Stimulated activated CD4-positive, alpha-beta T cell treated with anti-CD3 and anti-CD28 coated beads, Interleukin-12 subunit alpha, Interleukin-12 subunit beta, amount 100 ng/mL, for 4 hours (primary cell): ENCODE measurements around the gene SLC5A1.

ENCODE experiments used
- DNase-seq: peaks from one replicate; pipeline ENCODE4 v3.0.0-alpha.2; 2020

The SLC5A1 gene

DNA sequence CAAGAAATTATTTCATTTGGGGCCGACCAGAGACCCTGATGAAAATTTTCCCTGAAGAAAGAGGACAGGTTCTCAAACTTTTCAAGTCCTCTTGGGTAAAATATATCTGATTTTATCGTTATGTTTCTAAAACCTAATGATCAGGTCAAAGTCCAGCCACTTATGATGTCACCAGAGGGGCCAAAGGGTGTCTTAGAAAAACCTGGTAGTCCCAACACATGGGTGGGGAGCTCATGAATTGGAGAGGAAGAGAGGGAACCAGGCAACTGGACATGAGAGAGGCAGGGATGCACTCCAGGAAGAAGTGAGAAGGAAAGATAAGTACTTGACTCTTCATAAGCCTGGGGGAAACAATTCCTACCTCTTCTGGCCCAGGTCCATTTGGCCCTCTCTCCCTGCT lies 9.2 kb downstream of the SLC5A1 start:
- DNase-seq: no peak

DNA sequence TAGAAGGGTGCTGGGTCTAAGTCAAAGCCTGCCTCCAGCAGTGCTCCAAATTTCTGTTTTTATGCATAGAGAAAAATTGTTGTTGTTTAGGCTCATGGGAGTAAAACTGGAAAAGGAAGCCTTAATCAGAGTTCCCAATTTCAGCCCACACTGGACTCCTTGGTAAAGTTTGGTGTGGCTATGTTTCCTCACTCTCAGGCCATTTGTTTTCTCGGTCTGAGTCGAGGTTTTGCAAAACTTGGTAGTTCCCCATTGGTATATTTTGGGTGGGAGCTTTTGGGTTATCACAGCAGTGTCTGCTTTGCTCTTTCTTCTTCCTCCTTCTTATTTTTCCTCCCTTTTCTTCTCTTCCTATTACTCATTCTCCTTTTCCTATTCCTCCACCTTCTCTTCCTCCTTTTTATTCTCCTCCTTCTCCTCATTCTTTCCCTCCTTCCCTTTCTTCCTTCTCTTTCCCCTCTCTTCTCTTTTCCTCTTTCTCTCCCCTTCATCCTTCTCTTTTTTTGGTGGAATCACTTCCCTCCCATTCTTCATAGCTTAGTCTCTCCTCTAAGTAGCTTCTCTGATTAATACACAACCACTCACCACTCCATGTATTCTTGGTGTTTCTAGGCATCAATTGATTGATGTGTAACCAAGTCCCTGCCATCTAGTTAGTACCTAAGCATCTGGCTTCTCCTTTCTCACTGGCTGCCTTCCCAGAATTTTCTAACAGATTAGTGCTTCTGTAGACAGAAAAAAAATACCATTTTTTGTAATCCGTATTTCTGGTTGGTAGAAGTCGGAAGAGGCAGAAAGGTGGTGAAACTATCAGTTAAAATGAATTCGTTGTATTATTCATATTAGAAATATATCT lies 10.1 kb downstream of the SLC5A1 start:
- DNase-seq: no peak

- no peak for DNase-seq
Observed at GRCh38 chr22:32055069-32055468, 12.0 kb downstream of the SLC5A1 start.

GRCh38 chr22:32058656-32059260 lies 15.7 kb downstream of the SLC5A1 start:
- no peak for DNase-seq

- no peak for DNase-seq
Observed at GRCh38 chr22:32059426-32059825, 16.4 kb downstream of the SLC5A1 start.

- DNase-seq: no peak
Observed at GRCh38 chr22:32063701-32064100, 20.6 kb downstream of the SLC5A1 start.

DNA sequence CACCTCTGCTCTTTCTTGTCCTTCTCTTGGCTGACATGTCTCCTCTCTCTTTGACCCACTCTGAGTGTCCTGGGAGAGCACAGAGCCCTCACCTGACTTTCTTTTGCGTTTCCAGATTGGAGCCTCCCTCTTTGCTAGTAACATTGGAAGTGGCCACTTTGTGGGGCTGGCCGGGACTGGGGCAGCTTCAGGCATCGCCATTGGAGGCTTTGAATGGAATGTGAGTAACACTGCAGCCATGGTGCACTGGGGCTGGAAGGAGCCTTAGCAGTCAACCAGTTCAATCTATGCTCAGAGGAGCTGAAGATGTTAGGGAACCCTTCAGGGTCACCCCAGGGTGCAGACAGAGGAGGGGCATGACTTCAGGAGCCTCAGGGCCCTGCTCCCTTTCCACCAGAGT lies 23.8 kb downstream of the SLC5A1 start:
- no peak for DNase-seq

GRCh38 chr22:32067613-32068012 lies 24.6 kb downstream of the SLC5A1 start:
- DNase-seq: no peak

GRCh38 chr22:32069579-32070372 lies 26.7 kb downstream of the SLC5A1 start:
- DNase-seq: no peak

DNA sequence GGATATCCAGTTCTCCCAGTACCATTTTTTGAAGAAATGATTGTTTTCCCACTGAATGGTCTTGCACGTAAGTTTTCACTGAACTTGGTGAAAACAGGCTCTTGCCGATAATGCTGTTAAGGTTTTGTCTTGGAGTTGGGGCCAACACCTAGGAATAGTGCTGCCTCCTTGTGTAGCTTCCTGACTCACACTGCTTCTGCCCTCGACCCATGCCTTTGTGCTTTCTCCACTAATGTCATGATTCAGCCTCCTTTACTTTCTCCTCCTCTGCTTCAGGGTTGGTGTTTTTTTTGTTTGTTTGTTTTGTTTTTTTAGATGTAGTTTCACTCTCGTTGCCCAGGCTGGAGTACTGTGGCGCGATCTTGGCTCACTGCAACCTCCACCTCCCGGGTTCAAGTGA lies 30.2 kb downstream of the SLC5A1 start:
- DNase-seq: no peak

GRCh38 chr22:32073823-32074380 lies 30.8 kb downstream of the SLC5A1 start:
- no peak for DNase-seq

GRCh38 chr22:32075997-32076760 lies 33.1 kb downstream of the SLC5A1 start:
- DNase-seq: no peak

DNA sequence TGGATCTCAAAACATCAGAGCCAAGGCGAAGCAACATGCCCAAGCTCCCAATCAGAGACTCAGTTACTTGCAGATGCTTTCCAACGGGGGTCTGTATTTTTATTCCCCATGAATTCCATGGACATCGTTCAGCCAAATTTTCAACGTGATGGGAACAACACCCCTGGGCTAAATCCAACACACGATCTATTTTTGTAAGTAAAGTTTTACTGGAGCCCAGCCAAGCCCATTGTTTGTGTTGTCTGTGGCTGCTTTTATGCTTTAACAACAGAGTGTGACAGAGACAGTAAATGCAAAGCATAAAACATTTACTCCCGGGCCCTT lies 33.7 kb downstream of the SLC5A1 start:
- no peak for DNase-seq

- DNase-seq: no peak
Observed at GRCh38 chr22:32077151-32077550, 34.1 kb downstream of the SLC5A1 start.

DNA sequence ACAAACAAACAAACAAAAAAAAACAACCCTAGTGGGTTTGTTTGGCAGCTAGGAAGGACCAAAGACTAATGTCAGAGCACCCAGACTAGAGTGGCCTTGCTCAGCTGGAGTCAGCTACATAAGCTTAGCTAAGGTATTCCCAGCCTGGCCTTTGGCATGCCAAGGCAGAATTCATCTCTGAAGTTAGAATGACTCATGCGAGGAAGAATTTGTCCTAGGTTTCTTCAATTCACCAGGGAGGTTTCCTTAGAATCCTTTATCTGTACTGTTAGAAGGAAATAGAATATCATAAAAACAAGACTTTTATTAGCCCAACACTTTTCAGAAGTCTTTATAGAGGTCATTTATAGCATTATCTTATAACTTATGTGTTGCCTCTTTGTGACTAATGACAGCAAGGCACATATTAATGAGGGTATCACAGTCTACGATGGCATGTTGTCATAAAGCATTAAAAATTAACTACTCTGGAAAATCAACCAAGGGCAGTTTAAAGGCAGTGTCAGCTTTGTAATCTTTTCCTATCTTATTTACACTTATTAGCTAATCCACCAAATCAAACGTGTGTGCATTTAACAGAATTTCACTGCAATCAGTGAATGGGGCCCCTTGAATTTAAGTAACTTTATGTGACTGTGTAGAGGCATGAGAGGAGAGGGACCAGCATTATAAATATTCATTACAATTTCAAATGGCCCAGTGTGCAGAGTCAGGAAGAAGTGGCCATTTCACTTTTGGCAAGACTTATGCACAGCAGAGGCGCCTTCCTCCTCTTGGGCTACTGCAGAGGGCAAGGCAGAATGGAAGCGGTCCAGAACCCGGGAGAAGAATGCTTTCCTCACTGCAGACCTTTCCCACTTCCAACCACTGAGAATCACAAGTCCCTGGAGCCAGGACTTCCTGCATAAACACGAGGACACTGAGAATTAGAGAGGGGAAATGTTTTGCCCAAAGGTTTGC lies 36.3 kb downstream of the SLC5A1 start:
- DNase-seq: no peak

GRCh38 chr22:32080904-32081303 lies 37.8 kb downstream of the SLC5A1 start:
- no peak for DNase-seq

GRCh38 chr22:32082331-32082730 lies 39.3 kb downstream of the SLC5A1 start:
- DNase-seq: no peak

DNA sequence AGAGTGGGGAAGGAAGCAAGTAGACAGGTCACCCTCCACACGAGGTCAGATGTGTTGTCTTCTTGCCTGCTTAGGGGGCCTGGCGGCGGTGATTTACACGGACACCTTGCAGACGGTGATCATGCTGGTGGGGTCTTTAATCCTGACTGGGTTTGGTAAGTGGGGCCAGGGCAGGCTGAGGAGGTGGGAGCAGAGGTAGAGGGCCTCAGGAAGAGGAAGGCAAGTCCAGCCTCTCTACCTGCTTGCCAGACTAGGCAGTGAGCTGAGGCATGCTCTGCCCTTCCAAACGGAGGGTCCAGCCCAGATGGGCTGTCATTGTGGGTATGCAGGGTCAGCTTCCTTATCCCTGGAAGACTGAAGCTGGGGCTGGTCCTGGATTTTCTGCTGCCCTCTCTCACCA lies 39.9 kb downstream of the SLC5A1 start:
- no peak for DNase-seq

DNA sequence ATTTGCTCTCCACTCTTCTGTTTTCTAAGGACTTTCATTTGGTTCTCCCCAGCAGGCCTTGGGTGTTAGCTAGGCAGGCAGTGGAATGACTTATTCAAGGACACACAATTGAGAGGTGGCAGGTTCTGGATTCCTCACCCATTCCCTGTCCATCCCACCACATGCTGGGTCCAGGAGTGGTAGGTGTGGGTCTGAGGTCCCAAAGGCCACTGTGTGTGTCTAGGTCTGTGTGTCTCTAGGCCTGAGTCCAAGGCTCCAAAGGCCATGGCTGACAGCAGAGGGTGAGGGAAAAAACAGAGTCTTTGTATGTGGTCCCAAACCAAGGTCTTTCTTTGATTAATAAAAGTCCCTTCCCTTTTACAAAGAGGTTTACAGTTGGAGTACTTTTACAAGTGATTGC lies 40.8 kb downstream of the SLC5A1 start:
- no peak for DNase-seq

DNA sequence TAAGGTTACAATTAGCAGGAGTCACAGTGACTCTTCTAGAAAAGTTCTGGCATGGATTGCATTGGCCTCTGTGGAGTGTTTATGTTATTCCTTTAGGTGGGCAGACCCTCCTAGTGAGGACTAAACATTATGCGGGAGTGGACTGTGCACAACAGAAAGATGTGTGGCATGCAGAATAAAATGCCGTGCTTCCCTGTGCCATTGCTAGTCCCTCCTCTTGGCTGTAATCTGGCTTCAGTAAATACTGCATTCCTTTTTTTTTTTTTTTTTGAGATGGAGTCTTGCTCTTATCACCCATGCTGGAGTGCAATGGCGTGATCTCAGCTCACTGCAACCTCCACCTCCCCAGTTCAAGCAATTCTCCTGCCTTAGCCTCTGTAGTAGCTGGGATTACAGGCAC lies 45.0 kb downstream of the SLC5A1 start:
- no peak for DNase-seq

DNA sequence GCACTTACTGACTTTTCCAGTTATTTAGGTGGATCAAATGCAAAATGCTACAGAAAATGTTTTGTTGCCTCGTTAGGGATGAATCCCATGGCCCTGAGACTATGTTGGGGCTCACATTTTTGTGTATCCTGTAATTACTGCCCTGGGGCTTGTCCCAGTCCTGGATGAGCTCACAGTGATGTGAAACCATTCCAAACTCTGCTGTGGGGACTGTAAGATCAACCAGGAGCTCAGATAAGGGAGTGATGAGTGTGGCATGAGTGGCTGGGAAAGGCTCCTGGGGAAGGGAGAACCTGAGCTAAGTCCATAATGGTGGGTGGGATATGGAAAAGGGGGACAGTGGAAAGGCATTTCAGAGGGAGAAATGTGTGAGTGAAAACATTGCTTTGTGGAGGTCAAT lies 54.0 kb downstream of the SLC5A1 start:
- DNase-seq: no peak
